GOT3 (cell line): ENCODE data around the gene OR1D5.
"Not testable (repeated sequence)": the region's sequence is repeated elsewhere in the genome, so short reads cannot be mapped to it uniquely, and the experiment has no call there.

Experiments used
- DNase-seq: peaks from one replicate; lab custom pipeline; 2025; ENCODE audit warnings: mixed read lengths; lab: John Stamatoyannopoulos, UW

The OR1D5 gene

GRCh38 chr17:3032258-3033247, 30.9 kb downstream of the OR1D5 start:
- no peak for DNase-seq

- DNase-seq: not testable (repeated sequence)
Observed at GRCh38 chr17:3030852-3031470, 32.4 kb downstream of the OR1D5 start.

GRCh38 chr17:3030096-3030495, 33.3 kb downstream of the OR1D5 start:
- DNase-seq: no peak

GRCh38 chr17:3029213-3029913, 34.0 kb downstream of the OR1D5 start:
- DNase-seq: no peak

GRCh38 chr17:3027786-3028532, 35.4 kb downstream of the OR1D5 start:
- DNase-seq: no peak

GRCh38 chr17:3026856-3027751, 36.3 kb downstream of the OR1D5 start:
- no peak for DNase-seq

- DNase-seq: no peak
Observed at GRCh38 chr17:3026125-3026855, 37.1 kb downstream of the OR1D5 start.

- DNase-seq: no peak
Observed at GRCh38 chr17:3025421-3026124, 37.8 kb downstream of the OR1D5 start.

GRCh38 chr17:3024346-3024745, 39.1 kb downstream of the OR1D5 start:
- DNase-seq: no peak

- DNase-seq: no peak
Observed at GRCh38 chr17:3022197-3022596, 41.2 kb downstream of the OR1D5 start.

GRCh38 chr17:3020381-3020780, 43.0 kb downstream of the OR1D5 start:
- DNase-seq: no peak

GRCh38 chr17:3019761-3020160, 43.6 kb downstream of the OR1D5 start:
- no peak for DNase-seq

GRCh38 chr17:3017936-3018335, 45.5 kb downstream of the OR1D5 start:
- no peak for DNase-seq

GRCh38 chr17:3015890-3016289, 47.5 kb downstream of the OR1D5 start:
- DNase-seq: no peak

- no peak for DNase-seq
Observed at GRCh38 chr17:3012926-3013581, 50.4 kb downstream of the OR1D5 start.
